HG03442 (cell line): Measurements from ENCODE around the gene FADS6.

Source experiments
- ATAC-seq: cut with Tn5 transposase; IDR thresholded peaks from one replicate; pipeline ENCODE4 v1.9.1; 2021; ENCODE audit warnings: mild to moderate bottlenecking, moderate library complexity; ENCODE audit not compliant: unreplicated experiment

FADS6 gene

GRCh38 chr17:74892974-74893911, at the start of gene FADS6:
Gene FADS6, minus strand, starts transcription at chr17:74893633. Its CDS starts 38 bp downstream, at chr17:74893595.
- no peak for ATAC-seq

GRCh38 chr17:74941128-74941725, 47.8 kb upstream of the FADS6 start:
- no peak for ATAC-seq

GRCh38 chr17:74939534-74939933, 46.1 kb upstream of the FADS6 start:
- ATAC-seq = no peak

GRCh38 chr17:74938194-74938950, 44.9 kb upstream of the FADS6 start:
- no peak for ATAC-seq

- no peak for ATAC-seq
Measured at GRCh38 chr17:74937064-74938051, 43.9 kb upstream of the FADS6 start.

- ATAC-seq = no peak
Measured at GRCh38 chr17:74936470-74936799, 43.0 kb upstream of the FADS6 start.

- no peak for ATAC-seq
Measured at GRCh38 chr17:74935585-74936469, 42.4 kb upstream of the FADS6 start, which contains the start of gene OTOP3. Gene OTOP3, plus strand, starts transcription at chr17:74935898. Its CDS starts 24 bp downstream, at chr17:74935922.

- no peak for ATAC-seq
Measured at GRCh38 chr17:74935048-74935447, 41.6 kb upstream of the FADS6 start.

- no peak for ATAC-seq
Measured at GRCh38 chr17:74930535-74931036, 37.2 kb upstream of the FADS6 start.

- ATAC-seq = no peak
Measured at GRCh38 chr17:74928786-74929185, 35.4 kb upstream of the FADS6 start.

- no peak for ATAC-seq
Measured at GRCh38 chr17:74925242-74925641, 31.8 kb upstream of the FADS6 start.

- ATAC-seq = no peak
Measured at GRCh38 chr17:74924250-74924948, 31.0 kb upstream of the FADS6 start, which contains the start of gene OTOP2. Gene OTOP2, plus strand, starts transcription at chr17:74924273. Its CDS starts 360 bp downstream, at chr17:74924633.

GRCh38 chr17:74923538-74924249, 30.3 kb upstream of the FADS6 start:
- ATAC-seq = no peak

- no peak for ATAC-seq
Measured at GRCh38 chr17:74922694-74923537, 29.5 kb upstream of the FADS6 start, which contains the start of gene USH1G. Gene USH1G, minus strand, starts transcription at chr17:74923255. Its CDS starts 182 bp downstream, at chr17:74923073.

GRCh38 chr17:74922172-74922571, 28.7 kb upstream of the FADS6 start:
- ATAC-seq = no peak

GRCh38 chr17:74921769-74922168, 28.3 kb upstream of the FADS6 start:
- ATAC-seq = no peak
